Brain pericyte (primary cell): ENCODE measurements around the gene NMNAT3.

Source experiments
- DNase-seq: peaks from one replicate; pipeline ENCODE4 v3.0.0-alpha.2; 2012; ENCODE audit warnings: low read depth, low spot score

The NMNAT3 gene

GRCh38 chr3:139541532-139542288, 136.1 kb downstream of the NMNAT3 start:
- no peak for DNase-seq

- DNase-seq: no peak
These were observed 136.9 kb downstream of the NMNAT3 start for GRCh38 chr3:139540651-139541531.

DNA sequence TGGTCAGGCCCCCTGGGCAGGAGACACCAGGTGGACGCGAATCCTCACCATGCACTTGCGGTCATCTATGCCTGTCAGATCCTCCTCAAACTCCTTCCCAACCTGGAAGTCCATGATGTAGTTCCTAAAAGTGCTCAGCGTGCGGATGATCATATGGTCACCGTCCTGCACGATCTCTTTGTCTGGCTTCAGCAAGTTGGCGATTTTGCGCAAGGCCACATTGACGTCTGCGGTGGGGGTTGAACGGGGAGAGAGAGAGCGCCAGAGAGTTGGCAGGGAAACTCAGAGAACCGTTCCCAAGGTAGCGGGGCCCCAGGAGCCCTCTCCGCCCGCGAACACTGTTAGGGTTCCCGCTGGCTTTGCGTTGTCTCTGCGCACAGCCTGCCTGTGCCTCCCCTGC, 139.0 kb downstream of the NMNAT3 start:
- DNase-seq: no peak

GRCh38 chr3:139537795-139538621, 139.8 kb downstream of the NMNAT3 start:
- no peak for DNase-seq

DNA sequence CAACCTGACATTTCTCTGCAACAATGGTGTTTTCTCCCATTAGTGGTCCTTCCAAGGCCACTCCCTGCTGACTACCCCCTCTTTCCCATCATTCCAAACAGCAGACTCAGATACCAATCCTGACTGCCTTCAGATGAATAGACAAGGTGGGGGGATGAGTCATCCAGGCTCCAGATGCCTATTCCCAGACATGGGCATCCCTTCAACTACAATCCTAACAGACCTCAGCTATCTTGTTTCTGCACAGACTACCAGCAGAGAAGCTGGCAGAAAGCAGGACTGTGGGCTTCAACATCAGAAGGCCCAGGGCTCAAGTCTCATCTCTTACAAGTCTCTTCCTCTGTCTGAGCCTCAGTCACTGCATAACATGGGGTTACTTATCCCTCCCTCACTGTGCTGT, 140.4 kb downstream of the NMNAT3 start:
- no peak for DNase-seq

DNA sequence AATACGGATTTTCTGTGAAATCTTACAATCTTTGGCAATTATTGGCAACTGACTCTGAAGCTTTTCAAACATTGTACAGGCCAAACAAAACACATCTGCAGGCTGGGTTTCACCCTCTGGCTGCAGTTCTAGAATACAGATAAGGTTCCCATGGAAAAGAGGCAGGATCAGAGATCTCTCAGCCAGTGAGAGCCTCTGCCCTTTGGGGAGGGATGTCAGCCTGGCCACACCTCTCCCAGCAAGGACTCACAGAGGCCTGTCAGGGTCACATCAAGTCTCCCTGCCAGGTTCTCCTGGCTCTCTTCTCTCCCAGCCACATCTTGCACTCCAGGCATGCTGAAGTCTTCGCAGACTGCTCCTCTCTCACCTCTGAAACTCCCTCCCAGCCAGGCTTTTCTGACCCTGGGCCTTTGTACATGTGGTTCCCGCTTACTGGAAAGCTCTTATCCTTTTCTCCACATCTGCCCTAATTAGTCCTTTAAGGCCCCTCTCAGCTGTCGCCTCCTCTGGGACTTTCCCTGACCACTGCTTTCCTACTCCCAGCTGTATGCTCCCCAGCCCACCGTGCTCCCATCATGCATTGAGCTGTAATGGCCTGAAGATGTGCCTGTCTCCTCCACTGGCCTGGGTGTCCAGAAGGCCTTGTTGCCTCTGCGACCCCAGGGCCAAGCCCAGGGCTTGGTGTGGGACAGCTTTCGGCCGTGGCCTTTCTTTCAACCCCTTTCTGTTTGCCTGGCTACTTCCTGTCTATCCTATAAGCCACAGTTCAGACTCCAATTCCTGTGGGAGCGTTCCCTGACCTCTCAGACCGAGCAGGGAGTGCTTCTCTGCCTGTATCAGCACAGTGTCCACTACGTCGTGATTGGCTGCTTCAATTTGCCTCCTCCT, 142.5 kb downstream of the NMNAT3 start:
- DNase-seq: peak; percentile 41

DNA sequence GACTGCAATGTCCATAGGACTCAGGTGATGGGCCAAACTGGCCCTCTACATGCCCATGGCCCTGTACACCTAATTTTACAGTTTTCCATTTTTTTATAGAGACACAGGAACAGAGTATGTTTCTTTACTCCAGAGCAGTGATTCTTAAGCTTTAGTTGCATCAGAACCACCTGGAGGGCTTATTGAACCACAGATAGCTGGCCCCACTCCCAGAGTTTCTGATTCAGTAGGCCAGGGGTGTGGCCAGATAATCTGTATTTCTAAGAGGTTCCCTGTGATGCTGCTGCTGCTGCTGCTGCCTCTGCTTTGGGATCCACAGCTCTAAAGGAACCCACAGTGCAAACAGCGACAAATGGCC, 143.3 kb downstream of the NMNAT3 start:
- DNase-seq: peak; percentile 49

- peak; percentile 31 for DNase-seq
These were observed 143.9 kb downstream of the NMNAT3 start for GRCh38 chr3:139533781-139534454.

DNA sequence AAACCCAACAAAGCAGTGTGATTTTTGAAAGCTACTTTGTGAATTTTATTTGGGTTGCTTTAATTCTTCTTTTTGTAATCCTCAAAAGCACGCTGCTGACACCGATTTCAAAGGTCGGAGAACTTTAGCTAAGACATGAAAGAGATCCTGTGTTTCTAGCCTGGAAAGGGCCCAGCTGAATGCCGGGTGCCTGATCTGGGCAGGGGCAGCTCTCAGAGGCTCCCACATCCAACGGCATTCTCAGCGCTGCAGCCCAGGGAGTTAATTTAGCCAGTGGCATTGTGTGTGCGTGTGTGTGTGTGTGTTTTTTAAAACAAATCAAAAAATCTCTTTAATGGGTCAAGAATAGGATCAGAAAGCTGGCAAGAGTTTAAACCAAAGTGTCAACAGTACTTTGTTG, 144.8 kb downstream of the NMNAT3 start:
- DNase-seq: no peak

DNA sequence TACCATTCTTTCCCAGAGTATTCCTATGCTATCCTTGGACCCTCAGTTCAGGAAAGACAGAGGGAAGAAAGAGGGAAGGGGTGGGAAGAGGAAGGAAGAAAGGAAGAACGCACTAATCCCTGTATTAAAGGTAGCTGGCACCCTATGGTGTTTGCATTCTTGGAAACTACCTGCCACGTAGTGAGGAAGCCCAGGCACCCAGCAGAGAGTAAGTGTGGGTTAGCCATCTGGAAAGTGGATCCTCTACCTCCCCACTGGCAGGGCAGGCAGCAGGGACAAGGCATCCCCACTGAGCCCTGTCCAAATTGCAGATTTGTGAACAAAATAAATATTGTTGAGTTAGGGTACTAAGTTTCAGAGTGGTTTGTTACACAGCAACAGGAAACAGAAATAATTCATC, 147.1 kb downstream of the NMNAT3 start:
- no peak for DNase-seq

- no peak for DNase-seq
These were observed 148.1 kb downstream of the NMNAT3 start for GRCh38 chr3:139529662-139530061.

DNA sequence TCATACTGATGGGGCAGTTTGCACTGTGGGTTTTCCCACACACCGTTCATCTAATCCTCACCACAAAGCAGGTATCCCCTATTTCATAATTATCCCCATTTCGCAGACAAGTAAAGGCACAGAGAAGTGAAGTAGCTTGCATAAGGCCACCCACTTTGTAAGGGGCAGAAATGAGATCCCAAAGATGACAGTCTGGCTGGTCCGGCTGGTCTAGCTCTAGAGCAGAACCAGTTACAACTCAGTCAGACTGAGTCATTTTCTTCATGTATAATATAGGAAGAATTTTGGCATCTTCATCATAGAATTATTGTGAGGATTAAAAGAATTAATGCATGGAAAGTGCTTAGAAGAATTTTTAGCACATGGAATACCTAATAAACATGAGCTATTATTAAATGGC, 148.8 kb downstream of the NMNAT3 start:
- no peak for DNase-seq

DNA sequence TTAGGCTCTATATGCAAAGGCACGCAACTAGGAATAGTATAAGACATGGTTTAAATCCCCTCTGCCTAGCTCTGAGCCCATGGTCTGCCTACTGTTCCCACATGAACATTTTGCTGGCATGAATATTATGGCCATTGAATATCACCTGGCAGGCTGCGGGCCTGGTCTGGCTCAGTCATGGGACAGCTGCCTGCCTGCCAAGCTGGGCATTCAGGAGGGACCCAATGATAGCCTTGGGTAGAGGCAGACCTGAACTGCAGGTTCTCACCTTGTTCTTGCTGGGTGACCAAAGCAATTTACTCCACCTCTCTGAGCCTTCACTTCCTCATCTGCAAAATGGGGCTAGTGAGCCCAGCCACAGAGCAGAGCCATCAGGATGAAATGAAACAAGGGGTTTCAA, 149.5 kb downstream of the NMNAT3 start:
- DNase-seq: no peak

- no peak for DNase-seq
These were observed 150.5 kb downstream of the NMNAT3 start for GRCh38 chr3:139527265-139527664.

- DNase-seq: no peak
These were observed 151.6 kb downstream of the NMNAT3 start for GRCh38 chr3:139526146-139526545.

DNA sequence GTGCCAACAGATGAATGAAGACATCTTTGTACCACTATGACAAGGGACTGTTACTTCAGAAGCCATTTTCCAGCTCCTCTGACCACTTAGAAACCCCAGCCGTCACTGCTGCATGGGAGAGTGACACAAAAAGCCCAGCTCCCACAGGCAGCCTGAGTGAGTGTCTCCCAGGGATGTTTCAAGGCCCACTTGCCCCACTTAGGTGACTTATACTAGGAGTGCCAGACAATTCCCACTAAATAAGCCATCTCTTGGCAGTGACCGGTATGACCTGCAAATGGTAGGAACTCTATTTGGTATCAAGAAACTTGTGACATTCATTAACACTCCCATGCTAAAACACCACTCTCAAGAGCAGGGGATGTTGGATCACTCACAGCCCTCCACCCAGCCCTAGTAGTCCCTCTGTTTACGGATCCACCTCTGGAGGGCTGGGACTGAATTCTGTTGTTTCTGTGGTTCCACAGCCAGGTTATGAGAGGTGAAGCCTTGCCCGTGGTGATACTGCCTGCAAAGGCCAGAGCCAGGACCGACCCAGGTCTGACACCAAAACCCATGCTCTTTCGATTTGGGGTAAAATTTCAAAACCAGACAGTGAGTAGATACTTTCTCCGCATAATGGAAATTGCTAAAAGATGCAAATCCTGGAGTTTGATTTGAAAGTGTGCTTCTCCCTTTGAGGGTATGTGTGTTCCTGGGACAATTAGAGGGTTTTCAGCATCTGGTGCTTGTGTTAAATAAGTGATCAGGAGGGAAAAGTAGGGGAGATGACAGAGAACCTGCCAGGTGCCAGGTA, 152.7 kb downstream of the NMNAT3 start:
- no peak for DNase-seq

GRCh38 chr3:139523718-139524117, 154.1 kb downstream of the NMNAT3 start:
- no peak for DNase-seq

DNA sequence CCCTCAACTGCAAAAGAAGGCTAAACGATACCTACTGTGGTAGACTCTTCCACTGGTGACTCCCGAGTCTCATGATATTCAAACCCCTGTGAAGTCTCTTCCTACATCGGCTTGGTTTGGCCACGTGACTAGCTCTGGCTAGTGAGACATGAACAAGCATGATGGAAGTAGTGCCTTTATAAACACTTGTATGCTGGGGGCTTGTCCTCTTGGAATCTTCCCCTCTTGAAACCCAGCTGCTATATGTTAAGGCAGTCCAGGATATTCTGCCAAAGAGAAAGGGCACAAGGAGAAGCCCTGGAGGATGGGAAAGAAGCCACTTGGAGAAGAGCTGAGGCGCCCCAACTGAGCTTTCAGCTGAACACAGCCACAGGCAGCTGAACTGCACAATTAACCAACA, 154.6 kb downstream of the NMNAT3 start:
- no peak for DNase-seq

DNA sequence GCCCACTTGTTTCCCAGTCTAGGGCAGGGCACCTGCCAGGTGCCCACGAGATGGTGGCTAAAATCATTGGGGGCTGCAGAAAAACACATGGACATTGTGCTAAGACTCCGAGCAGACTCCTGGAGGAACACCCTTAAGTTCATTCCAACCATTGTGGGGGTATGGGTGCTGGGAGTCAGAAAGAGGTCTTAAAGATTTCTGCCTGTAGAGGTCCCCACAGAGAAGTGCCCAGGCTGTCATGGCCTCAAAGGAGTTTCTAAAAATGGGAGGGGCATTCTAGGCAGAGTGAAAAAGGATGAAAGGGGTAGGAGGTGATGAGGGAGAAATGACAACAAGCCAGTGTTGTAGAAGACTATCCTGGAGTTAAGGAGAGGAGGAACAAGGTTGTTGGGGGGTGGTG, 155.4 kb downstream of the NMNAT3 start:
- DNase-seq: no peak

DNA sequence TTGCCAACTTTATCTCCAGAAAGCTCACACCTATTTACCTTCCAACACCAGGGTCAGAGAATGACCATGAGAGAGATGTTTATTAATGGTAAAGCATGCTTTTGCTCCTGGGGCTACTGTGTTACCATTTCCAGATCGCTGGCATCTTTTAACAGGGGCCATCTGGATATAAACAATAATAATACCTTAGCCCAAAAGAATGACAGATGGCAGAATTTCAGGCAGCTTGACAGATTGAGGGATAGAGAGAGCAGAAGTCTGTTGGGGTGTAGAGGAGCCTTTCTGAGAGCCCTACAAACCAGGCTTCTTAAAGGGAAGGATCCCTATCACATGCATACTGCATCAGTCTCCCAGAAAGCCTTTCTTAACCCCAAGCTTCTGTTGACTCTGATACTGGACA, 156.0 kb downstream of the NMNAT3 start:
- no peak for DNase-seq
